GM21717 (cell line): ENCODE measurements around the gene EPS8L2.
"Not testable (repeated sequence)": the region's sequence is repeated elsewhere in the genome, so short reads cannot be mapped to it uniquely, and the experiment has no call there.

Experiments
- ATAC-seq: cut with Tn5 transposase; IDR thresholded peaks from one replicate; pipeline ENCODE4 v1.9.1; 2021; ENCODE audit warnings: mild to moderate bottlenecking, moderate library complexity; ENCODE audit not compliant: unreplicated experiment

Gene EPS8L2

DNA sequence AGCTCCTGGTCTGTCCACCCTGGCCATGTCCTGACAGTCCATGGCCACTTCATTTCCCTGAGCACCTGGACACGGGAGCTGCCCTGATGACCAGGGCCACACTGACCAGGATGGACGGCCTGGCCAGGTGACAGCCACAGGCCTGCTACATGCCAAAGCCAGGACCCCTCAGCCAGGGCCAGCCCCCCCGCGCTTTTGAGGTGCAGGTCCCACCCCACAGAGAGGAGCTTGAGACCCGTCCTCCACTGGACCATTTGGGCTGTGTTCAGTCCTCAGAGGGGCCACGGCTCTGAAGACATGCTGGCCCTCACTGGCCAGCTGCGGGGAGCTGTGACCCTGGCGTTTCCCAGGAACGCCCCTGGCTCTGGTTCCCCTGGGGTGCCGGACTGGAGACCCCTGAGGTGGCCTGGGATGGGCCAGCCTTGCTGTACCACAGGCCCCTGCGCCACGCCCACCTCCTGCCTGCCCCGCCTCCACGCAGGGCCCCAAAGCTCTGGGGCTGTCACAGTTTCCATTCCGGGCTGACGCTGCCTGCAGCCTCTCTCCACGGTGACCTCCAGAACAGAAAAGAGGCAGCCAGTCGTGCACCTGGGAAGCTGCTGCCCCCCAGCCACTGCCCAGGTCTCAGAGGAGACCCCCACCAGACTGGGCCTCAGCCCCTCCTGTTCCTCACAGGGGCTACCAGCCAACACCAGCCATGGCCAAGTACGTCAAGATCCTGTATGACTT is 18.2 kb downstream of the EPS8L2 start:
- no peak for ATAC-seq

DNA sequence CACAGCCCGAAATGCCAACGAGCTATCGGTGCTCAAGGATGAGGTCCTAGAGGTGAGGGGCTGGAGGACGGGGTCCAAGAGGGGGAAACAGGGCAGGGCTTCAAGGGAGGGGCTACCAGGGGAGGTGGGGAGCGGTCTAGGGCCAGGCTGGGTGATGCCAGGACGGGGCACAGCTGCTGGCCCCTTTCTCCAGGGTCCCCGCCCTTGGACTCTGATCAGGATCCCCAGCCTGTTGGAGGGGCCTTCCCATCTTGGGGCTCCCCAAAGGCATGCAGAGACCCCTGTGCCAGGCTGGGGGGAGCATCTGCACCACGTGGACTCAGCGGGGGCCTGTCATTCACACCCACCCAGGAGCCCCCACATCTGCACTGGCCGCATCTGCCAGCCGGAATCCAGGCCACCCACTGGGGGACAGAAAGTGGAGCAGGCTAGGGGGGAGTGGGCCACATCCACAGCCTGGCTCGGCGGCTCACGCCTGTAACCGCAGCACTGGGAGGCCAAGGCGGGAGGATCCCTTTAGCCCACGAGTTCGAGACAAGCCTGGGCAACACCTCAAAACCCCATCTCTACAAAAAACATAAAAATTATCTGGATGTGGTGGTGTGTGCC is 18.9 kb downstream of the EPS8L2 start:
- ATAC-seq: no peak

DNA sequence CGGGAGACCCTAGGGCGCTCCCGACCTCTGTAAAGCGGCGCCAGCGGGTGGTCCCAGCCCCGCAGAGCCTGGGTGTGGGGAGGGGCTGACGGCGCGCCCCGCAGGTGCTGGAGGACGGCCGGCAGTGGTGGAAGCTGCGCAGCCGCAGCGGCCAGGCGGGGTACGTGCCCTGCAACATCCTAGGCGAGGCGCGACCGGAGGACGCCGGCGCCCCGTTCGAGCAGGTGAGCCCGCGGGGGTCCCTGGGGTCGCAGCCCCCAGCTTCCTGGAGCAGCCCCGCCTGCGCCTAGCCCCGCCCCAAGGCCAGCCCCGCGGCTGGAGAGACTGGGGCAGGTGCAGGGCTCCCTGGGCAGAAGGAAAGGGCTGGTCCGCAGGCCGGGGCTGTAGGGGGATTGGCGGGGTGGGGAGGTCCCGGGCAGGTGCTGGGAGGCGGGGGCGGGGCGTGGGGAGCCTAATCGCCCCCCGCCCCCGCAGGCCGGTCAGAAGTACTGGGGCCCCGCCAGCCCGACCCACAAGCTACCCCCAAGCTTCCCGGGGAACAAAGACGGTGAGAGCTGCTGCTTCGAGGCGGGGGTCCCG is 19.7 kb downstream of the EPS8L2 start:
- no peak for ATAC-seq

DNA sequence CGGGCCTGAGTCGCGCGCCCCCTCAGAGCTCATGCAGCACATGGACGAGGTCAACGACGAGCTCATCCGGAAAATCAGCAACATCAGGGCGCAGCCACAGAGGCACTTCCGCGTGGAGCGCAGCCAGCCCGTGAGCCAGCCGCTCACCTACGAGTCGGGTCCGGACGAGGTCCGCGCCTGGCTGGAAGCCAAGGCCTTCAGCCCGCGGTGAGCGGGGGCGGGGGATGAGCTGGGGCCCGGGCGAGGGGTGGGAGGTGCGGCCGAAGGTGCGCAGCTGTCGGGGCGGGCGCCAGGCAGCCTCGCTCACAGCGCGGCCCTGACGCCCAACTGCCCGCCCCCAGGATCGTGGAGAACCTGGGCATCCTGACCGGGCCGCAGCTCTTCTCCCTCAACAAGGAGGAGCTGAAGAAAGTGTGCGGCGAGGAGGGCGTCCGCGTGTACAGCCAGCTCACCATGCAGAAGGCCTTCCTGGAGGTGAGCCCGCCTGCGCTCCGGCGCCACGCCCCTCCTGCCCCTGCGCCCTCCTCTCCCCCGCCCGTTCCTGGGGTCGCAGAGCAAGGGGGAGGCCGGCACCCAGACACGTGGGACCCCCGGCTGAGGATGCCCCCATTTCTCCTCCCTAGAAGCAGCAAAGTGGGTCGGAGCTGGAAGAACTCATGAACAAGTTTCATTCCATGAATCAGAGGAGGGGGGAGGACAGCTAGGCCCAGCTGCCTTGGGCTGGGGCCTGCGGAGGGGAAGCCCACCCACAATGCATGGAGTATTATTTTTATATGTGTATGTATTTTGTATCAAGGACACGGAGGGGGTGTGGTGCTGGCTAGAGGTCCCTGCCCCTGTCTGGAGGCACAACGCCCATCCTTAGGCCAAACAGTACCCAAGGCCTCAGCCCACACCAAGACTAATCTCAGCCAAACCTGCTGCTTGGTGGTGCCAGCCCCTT is 20.5 kb downstream of the EPS8L2 start:
- ATAC-seq: no peak

DNA sequence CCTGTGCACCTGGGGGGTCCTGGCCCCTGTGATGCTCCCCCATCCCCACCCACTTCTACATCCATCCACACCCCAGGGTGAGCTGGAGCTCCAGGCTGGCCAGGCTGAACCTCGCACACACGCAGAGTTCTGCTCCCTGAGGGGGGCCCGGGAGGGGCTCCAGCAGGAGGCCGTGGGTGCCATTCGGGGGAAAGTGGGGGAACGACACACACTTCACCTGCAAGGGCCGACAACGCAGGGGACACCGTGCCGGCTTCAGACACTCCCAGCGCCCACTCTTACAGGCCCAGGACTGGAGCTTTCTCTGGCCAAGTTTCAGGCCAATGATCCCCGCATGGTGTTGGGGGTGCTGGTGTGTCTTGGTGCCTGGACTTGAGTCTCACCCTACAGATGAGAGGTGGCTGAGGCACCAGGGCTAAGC is 21.3 kb downstream of the EPS8L2 start:
- no peak for ATAC-seq

DNA sequence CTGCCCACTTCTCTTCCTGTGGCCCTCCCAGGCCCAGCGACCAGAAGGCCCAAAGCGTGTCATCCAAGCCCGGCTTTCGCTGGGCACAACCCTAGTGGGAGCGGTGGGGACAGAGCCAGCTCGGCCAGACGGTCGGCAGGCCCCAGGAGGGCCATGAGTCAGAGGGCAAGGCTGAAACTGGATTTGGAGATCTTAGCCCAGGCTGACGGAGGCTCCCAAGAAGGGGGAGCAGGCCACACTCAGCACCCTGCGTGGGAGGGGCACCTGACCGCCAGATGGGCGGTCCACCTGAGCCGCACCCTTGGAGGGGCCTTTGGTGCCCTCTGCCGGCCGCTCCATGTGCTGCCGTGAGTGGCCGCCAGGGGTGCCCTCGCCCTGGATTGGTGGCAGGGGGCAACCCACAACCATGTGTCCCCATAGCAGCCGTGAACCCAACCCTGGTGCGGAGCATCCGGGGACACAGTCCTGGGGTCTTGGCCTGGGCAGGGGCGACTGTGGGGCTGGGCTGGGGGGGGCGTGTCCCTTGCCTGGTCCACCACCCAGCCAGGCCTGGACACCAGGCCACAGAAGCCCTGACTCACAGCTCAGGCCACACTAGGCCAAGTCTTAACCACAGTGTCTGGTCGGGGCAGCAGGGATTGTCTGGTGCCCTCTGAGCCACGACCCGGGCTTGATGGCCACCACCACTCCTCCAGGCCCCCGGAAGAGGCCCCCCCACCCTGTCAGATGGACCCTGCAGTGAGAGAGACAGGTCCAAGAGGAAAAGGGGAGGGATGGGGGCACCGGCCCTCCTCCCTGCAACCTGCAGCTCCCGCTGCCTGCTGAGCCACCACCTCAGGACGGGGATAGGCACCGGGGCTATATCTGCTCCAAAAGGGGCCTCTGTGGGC is 22.1 kb downstream of the EPS8L2 start:
- no peak for ATAC-seq

DNA sequence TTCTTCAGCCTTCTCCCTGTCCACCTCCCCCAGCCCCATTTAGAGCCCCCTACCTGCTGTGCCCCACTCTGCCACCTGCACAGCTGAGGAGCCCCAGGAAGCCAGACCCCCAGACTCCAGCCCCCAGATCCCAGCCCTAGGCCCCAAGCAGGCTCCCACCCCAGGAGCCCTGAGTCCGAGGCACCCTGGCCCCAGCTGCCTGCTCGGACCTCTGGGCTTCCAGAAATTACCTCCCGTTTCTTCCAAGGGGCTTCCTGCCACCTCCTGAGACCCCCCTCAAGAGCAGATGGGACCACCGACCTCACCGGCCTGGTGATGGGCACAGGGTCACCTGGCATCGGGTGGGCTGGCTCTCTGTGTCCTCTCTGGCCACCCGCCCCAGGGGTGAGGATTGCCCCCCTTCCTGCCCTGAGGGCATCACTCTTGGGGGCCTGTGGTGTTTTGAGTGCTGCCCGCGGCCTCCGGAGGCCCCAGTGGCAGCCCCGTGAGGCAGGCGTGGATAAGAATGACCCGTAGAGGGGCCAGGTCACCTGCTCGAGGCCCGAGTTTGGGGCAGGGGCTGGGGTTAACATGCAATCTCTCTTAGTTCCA is 23.0 kb downstream of the EPS8L2 start:
- no peak for ATAC-seq

DNA sequence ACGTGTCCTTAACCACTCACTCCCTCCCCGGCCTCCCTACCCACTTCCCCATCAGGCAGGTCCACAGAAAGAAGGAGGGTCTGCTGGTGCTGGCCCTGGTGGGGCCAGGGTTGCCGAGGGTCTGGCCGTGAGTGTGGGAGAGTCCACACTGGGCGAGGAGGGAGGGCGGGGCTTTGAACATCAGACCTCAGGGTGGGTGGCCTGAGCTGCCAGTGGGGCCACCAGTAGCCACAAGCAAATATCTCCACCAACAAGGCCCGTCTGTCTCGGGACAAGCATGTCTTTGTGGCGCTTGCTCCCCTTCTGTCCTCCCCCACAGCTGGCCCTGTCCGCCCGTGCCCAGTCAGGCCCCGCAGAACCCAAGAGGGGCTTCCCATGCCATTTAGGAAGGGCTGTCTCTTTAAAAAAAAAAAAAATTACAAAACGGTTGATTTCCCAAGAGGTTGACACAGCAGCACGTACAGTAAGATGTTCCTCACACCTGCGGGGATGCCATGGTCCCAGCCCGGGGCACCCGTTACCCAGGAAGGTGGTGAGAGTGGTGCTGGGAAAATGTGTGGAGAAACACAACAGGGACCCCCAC is 23.6 kb downstream of the EPS8L2 start:
- no peak for ATAC-seq

DNA sequence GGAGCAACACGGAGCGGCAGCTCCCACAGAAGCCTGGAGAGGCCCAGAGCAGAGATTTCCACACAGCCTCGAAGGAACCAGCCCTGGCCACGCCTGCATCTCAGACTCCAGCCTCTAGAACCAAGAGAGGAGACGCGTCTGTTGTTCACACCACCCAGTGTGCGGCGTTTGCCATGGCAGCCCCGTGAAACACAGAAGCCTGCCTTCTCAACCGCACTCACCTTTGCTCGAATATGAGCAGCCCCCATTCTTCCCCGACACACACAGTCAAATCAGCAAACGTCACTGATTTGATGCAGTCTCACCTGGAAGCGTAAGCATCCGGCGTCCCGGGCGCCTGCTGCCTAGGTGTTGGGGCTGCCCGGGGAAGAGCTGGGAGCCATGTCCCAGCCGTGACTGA is 27.0 kb downstream of the EPS8L2 start:
- ATAC-seq: no peak

DNA sequence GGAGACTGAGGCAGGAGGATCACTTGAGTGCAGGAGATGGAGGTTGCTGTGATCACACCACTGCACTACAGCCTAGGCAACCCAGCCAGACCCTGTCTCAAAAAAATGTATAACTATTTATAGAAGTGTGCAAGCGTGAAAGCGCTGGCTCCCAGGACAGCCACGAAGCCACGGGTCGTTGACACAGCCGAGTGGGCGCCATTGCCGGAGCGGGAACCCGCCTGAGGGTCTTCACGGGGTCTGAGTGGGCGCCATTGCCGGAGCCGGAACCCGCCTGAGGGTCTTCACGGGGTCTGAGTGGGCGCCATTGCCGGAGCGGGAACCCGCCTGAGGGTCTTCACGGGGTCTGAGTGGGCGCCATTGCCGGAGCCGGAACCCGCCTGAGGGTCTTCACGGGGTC is 28.5 kb downstream of the EPS8L2 start:
- ATAC-seq: not testable (repeated sequence)

DNA sequence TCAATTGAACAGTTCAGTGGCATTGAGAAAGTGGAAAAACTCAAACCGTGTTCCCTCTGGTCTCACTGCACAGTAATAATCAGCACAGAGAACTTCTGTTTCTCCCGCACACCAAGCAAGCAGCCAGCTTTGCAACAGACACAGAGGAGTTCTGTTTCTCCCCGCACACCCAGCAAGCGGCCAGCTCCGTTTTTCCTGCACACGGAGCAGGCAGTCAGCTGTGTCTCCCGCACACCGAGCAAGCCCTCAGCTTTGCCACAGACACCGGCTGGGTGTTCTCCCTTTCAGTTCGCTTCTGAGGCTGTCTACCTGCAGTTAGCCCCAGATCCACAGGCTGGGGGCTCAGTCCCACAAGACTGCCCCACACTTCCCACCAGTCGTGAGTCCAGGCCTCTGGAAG is 31.3 kb downstream of the EPS8L2 start:
- ATAC-seq: no peak

DNA sequence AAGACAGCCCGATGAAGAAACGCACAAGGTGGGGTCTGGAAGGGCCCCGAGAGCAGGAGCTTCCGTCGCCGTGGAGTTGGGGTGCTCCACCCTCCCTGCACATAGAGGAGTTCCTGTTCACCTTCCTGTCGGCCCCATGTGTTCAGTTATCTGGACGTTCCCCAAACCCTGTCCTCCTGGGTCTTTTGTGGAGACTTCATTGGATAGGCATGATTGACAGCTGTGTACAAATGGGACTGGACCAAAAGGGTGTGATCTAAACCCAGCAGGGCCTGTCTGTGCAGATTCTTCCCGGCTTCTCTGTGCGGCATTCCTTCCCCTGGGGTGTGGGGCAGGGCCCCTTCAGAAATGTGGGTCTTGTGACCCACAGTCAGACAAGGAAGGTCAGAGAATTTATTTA is 31.9 kb downstream of the EPS8L2 start:
- ATAC-seq: not testable (repeated sequence)

DNA sequence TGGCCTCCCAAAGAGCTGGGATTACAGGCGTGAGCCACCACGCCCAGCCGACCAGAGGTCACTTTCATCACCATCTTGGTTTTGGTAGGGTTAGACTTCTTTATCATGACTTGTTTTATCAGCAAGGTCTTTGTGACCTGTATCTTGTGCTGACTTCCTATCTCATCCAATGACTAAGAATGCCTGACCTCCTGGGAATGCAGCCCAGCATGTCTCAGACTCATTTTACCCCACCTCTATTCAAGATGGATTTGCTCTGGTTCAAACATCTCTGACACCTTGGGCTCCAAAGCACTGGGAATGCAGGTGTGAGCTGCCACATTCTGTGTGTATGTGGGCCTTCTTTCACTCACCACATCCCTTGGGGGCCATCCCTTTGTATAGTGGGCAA is 36.1 kb downstream of the EPS8L2 start:
- ATAC-seq: no peak

DNA sequence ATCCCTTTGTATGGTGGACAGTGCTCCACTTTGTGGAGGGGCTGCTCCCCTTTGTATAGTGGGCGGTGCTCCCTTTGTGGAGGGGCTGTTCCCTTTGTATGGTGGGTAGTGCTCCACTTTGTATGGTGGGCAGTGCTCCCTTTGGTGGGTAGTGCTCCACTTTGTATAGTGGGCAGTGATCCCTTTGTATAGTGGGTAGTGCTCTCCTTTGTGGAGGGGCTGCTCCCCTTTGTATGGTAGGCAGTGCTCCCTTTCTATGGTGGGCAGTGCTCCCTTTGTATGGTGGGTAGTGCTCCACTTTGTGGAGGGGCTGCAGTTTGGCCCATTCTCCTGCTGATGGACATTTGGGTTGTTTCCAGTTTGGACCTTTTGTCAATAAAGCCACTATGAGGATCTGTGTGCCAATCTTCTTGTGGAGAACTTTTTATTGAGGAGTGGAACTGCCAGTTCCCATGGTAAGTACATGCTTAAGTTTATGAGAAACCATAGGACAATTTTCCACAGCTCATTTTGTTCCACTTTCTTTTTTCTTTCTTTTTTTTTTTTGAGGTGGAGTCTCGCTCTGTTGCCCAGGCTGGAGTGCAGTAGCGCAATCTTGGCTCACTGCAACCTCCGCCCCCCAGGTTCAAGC is 36.7 kb downstream of the EPS8L2 start:
- no peak for ATAC-seq

DNA sequence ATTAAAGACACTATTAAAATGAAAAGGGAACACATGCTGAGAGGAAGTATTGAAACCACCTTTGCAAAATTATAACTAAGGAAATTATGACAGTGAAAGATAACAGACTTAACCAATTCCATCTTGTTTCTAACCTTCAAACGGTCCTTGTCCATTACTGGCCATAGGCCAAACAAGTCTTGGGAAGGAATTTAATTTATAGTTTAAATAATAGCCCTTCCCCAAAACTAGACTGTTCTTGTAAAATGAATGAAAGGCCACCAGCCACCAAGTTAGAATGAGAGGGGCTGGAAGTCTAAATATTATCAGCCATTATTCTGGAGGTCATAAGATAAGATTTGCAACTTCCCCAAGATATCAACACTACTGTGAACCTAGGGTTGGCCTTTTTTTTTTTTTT is 39.4 kb downstream of the EPS8L2 start:
- no peak for ATAC-seq

DNA sequence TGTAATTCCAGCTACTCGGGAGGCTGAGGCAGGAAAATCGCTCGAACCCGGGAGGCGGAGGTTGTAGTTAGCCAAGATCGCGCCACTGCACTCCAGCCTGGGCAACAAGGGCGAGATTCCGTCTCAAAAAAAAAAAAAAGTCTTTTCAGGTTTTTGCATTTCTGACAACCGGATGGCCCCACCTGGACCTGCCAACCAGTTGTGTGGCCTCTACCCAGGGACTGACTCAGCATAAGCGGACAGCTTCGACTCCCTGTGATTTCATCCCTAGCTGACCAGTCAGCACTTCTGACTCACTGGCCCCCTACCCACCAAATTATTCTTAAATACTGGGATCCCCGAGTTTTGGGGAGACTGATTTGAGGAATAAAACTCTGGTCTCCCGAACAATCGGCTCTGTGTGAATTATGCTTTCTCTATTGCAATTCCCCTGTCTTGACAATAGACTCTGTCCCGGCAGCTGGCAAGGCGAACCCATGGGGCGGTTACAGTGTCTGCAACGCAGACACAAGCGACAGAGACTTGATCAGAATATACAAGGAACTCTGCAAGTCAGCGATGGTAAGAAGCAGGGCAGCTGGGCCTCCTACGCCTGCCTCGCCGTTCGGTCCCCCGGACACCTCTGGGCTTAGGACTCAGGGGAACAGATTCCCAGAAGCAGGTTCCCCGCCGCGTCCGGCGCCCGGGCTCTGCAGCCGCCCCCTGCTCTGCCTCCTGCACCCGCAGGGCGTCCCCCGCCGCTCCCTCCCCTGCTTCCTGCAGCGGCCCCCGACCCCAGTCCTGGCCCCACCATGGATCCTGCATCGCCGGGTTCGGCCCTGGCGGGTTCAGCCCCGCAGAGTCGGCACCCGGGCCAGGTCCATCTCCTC is 40.5 kb downstream of the EPS8L2 start:
- peak; percentile 20 for ATAC-seq

DNA sequence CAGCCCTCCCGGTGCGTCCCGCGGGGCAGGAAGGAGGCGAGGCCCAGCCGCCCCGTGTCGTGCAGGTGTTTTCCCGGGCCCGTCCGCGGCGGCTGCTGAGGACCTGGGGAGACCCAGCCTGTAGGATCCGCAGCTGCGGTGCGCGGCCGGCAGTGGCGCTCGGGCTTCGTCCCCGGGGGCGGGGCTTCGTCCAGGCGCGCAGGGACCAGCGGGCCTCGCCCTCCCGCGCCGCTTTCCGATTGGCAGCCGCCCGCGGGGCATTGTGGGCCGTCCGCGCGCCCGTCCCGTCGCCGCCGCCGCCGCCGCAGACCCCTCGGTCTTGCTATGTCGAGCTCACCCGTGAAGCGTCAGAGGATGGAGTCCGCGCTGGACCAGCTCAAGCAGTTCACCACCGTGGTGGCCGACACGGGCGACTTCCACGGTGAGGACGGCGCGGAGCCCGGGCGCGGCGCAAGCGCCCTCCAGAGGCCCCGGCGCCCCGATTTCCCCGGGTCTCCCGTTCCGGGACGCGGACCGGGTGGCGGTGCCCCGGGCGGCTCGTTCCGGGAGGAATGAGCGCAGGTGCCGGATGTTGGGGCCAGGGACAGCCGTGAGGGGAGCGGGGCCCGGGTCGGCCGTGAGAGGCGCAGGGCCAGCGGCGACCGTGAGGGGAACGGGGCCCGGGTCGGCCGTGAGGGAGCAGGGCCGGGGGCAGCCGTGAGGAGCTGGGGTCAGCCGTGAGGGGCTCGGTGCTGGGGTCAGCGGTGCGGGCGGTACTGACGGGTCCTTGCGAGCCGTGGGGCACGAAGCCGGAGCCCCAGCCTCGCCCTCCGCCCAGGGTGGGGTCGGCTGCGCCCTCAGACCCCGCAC is 41.4 kb downstream of the EPS8L2 start, which contains the start of gene TALDO1:
Gene TALDO1 (plus strand): TSS at position 307 of the 849 bp plus-strand sequence. CDS start 18 bp downstream, at position 325.
- ATAC-seq: peak; percentile 82
